K562 treated with DMSO at 1 percent for 4 hours (cell line): ENCODE results near the gene TSEN15. TPM values are rescaled to one million over a fixed set of nuclear protein-coding genes. Genes with fewer than 3 reads are reported as not detected.

Experiments
- total RNA-seq: library from RNA; unstranded; fragments of 300-600 nt; gene quantifications from 2 replicates; pipeline ENCODE4 v1.2.3, GENCODE V29; 2022; ENCODE audit not compliant: insufficient read depth

The TSEN15 gene
- 54.9 and 67.5 TPM in 2 replicates for total RNA-seq

GRCh38 chr1:184051485-184052193, at the start of gene TSEN15:
Gene TSEN15, plus strand, starts transcription at chr1:184051730. Its CDS starts 26 bp downstream, at chr1:184051756.

Other genes with a start within 250 kb of the TSEN15 start
- gene RGL1, start 246.6 kb upstream of the TSEN15 start, total RNA-seq: not detected in 2 replicates
- gene COLGALT2, start 14.0 kb upstream of the TSEN15 start, total RNA-seq: 20.5 and 27.5 TPM in 2 replicates